Measurements from ENCODE around the gene CNNM1. TPM values are rescaled to one million over a fixed set of nuclear protein-coding genes. Genes with fewer than 3 reads are reported as not detected.

The CNNM1 gene
- total RNA-seq, 1 donor, result 0.09 TPM

DNA sequence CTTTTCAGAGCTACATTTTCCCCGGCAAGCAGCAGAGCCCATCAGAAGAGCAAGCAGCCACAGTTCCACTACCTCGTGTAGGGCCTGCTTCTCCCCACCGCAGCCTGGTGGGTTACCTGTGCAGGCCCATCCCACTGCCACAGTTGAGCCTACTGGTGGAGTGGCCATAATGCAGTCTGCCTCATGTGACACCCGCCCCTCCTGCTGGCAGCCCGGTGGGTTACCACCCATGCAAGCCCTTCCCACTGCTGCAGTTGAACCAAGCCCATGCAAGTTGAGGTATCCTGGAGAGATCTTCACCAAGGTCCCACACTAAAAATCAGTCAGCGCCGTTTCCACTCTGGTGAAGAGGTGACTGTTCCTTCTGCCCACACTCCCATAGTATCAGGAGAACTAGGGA lies 32.1 kb upstream of the CNNM1 start:
- no peak overlapping the region for H3K4me3 ChIP-seq (ENCODE audit: low read depth, low read length)
- TF ChIP-seq, protein P1, sequence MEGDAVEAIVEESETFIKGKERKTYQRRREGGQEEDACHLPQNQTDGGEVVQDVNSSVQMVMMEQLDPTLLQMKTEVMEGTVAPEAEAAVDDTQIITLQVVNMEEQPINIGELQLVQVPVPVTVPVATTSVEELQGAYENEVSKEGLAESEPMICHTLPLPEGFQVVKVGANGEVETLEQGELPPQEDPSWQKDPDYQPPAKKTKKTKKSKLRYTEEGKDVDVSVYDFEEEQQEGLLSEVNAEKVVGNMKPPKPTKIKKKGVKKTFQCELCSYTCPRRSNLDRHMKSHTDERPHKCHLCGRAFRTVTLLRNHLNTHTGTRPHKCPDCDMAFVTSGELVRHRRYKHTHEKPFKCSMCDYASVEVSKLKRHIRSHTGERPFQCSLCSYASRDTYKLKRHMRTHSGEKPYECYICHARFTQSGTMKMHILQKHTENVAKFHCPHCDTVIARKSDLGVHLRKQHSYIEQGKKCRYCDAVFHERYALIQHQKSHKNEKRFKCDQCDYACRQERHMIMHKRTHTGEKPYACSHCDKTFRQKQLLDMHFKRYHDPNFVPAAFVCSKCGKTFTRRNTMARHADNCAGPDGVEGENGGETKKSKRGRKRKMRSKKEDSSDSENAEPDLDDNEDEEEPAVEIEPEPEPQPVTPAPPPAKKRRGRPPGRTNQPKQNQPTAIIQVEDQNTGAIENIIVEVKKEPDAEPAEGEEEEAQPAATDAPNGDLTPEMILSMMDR (IDR thresholded peaks at IDR 0.05; ENCODE audit: insufficient read depth, low read length), result no peak
- DNase-seq (ENCODE audit: low read depth), result no peak

DNA sequence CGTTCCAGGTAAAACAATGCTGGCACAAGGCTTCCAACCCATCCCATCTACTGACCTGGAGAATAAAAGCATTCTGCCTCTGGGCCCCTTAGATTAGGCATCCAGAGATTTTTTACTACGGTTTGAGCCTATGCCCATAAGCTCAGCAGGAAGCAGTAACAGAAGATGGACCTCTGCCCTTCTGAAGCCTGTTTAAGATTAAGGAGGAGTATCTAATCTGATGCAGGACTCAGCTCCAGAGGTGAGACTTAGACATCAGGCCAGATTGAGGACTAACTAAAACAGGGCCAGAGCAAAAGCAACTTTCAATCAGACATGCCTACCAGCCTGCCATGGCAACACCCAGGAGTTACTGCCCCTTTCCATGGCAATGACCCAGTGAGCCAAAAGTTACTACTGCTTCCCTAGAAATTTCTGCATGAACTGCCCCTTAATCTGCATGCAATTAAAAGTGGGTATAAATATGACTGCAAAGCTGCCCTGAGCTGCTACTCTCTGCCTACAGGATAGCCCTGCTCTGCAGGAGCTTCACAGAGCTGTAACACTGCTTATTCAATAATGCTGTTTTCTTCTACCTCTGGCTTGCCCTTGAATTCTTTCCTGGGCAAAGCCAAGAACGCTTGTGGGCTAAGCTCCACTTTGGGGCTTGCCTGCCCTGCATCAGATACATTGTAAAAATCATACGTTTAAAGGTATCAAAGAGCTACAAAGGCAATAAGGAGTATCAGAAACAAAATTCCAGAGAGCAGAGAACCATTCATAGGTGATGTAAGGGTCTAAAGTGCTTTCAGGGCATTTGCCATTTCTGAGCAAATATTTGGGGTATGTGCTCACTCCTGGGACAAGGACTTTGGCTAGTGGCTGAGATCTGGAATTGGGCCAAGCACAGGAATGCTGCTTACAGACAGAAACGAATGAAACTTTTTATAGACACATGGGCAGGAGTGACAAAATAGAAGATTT lies 25.0 kb upstream of the CNNM1 start:
- TF ChIP-seq, protein P1 (IDR thresholded peaks at IDR 0.05; ENCODE audit: insufficient read depth, low read length), result no peak
- DNase-seq (ENCODE audit: low read depth), result no peak
- H3K4me3 ChIP-seq (ENCODE audit: low read depth, low read length), result no peak overlapping the region

DNA sequence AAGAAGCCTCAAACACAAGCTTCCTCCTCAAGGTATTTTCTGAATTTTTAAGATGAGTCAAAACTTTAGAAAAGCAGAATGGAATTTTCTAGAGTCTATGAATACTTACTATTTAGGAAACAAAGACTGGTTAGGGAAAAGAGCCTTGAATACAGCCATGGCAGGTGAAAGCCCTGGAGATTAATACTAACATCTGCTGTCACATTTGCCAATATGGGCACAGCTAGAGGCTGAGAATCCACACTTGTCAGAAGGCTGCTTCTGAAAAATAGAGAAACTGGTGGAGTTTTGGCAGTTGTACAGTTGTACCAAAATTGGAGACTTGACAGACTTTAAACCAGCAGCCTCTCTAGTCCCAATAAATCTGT lies 24.3 kb upstream of the CNNM1 start:
- TF ChIP-seq, protein P1 (IDR thresholded peaks at IDR 0.05; ENCODE audit: insufficient read depth, low read length), result no peak
- DNase-seq (ENCODE audit: low read depth), result no peak
- no peak overlapping the region for H3K4me3 ChIP-seq (ENCODE audit: low read depth, low read length)

DNA sequence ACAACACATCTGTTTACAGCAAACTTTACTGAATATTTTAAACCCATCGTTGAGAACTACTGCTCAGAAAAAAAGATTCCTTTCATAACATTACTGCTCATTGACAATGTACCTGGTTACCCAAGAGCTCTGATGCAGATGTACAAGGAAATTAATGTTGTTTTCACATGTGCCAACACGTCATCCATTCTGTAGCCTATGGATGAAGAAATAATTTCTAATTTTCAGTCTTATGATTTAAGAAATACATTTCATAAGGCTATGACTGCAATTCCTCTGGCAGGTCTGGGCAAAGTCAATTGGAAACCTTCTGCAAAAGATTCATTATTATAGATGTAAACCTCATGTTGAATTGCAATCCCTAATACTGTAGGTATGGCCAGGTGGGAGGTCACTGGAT lies 16.7 kb upstream of the CNNM1 start:
- TF ChIP-seq, protein P1 (IDR thresholded peaks at IDR 0.05; ENCODE audit: insufficient read depth, low read length), result no peak
- DNase-seq (ENCODE audit: low read depth), result no peak
- no peak overlapping the region for H3K4me3 ChIP-seq (ENCODE audit: low read depth, low read length)

DNA sequence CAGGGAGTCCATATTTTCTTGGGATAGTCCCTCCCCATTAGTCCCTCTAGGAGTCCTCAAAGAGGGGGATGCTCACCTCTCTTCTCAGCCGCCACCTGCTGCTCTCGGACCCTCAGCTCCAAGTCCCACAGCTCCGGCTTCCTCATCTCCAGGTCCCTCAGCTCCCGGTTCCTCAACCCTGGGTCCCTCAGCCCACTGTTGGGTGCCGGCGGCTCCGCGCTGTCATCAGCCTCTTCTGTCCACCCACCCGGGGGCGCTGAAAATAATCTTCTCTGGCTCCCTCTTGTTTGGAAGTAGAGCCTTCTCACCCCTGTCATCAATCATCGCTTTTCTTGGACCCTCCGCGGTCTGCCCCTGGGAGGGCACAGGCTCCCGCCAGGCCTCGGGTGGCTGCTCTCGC lies 13.3 kb upstream of the CNNM1 start:
- H3K4me3 ChIP-seq (ENCODE audit: low read depth, low read length), result no peak overlapping the region
- DNase-seq (ENCODE audit: low read depth), result no peak
- TF ChIP-seq, protein P1 (IDR thresholded peaks at IDR 0.05; ENCODE audit: insufficient read depth, low read length), result no peak

DNA sequence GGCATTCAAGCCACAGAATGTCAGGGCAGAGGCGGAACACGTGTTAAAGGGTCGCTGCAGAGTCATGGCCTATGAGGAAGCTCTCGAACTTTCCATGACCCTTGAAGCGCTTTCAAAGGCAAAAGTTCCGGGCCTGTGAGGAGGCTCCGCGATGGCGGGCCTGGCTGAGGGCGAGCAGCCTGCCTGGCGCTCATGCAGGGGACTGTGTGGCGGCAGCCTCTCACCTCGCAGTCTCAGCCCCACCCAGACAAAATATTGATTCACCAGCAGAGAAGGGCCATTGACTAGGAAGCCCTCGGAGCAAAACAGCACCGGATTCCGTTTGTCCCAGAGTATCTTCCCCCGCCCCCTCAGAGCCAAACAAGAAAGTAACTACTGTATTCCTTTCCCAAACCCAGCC lies 12.8 kb upstream of the CNNM1 start:
- TF ChIP-seq, protein P1 (IDR thresholded peaks at IDR 0.05; ENCODE audit: insufficient read depth, low read length), result no peak
- H3K4me3 ChIP-seq (ENCODE audit: low read depth, low read length), result no peak overlapping the region
- DNase-seq (ENCODE audit: low read depth), result no peak

Data from fibroblast of the aortic adventitia (primary cell).